Natural killer cell (primary cell): ENCODE results near the gene DGAT2. TPM values are rescaled to one million over a fixed set of nuclear protein-coding genes. Genes with fewer than 3 reads are reported as not detected.

Experiments
- ATAC-seq, 3 donors: fragments of 150-1000 bp in 2 of 3; fragments of 200-7000 bp in 1 of 3; cut with Tn5 transposase; 1 replicate in 1 of 3; 2 replicates in 2 of 3; pipeline ENCODE4 v1.10.0; 2021; ENCODE audit warnings: mild to moderate bottlenecking in 2 of 3, moderate library complexity in 2 of 3
- DNase-seq, 2 donors: peaks; one replicate each; pipeline versions ENCODE4 v3.0.0 to v3.0.0-alpha.2; 2013 to 2021; ENCODE audit warnings: mixed read lengths in 1 of 2
- H3K27ac ChIP-seq: one replicate; pipeline ENCODE4 v1.5.1; 2013; ENCODE audit warnings: mild to moderate bottlenecking, low read length
- H3K27me3 ChIP-seq: one replicate; pipeline ENCODE4 v1.6.1; 2013; ENCODE audit warnings: low read length; ENCODE audit not compliant: control insufficient read depth, insufficient read depth
- H3K36me3 ChIP-seq: one replicate; pipeline ENCODE4 v1.6.1; 2013; ENCODE audit warnings: low read length; ENCODE audit not compliant: control insufficient read depth, insufficient read depth
- H3K4me1 ChIP-seq: one replicate; pipeline ENCODE4 v1.6.1; 2013; ENCODE audit warnings: low read length; ENCODE audit not compliant: control insufficient read depth, insufficient read depth
- H3K4me3 ChIP-seq: one replicate; pipeline ENCODE4 v1.5.1; 2013; ENCODE audit warnings: low read length
- H3K9me3 ChIP-seq: one replicate; pipeline ENCODE4 v1.6.1; 2013; ENCODE audit warnings: low read length; ENCODE audit not compliant: control insufficient read depth, insufficient read depth
- H3K27ac Mint-ChIP-seq, 2 donors: one replicate each; pipeline ENCODE4 v1.8.0; 2022; ENCODE audit warnings: mild to moderate bottlenecking in 2 of 2, mixed read lengths in 2 of 2, moderate library complexity in 1 of 2
- H3K27me3 Mint-ChIP-seq, 2 donors: one replicate each; pipeline ENCODE4 v1.8.0; 2022; ENCODE audit warnings: low read depth in 2 of 2, mixed read lengths in 2 of 2
- H3K36me3 Mint-ChIP-seq: one replicate; pipeline ENCODE4 v1.8.0; 2022; ENCODE audit warnings: mixed read lengths
- H3K4me1 Mint-ChIP-seq, 2 donors: one replicate each; pipeline ENCODE4 v1.8.0; 2022; ENCODE audit warnings: mixed read lengths in 2 of 2
- H3K4me3 Mint-ChIP-seq: one replicate; pipeline ENCODE4 v1.8.0; 2022; ENCODE audit warnings: mild to moderate bottlenecking, moderate library complexity, mixed read lengths
- H3K9me3 Mint-ChIP-seq, 2 donors: one replicate each; pipeline ENCODE4 v1.8.0; 2022; ENCODE audit warnings: mixed read lengths in 2 of 2
- CTCF ChIP-seq: fragments of 200-600 bp; IDR thresholded peaks from one replicate; pipeline ENCODE4 v1.8.0; 2022; ENCODE audit warnings: antibody characterized with exemption
- WGBS: methylation state at CpG from one replicate; pipeline ENCODE4 v1.1.7; 2013; ENCODE audit warnings: missing lambda C conversion rate; ENCODE audit not compliant: insufficient coverage; 5-methylcytosine and 5-hydroxymethylcytosine counted together
- intact Hi-C: fragments of 100-400 bp; cut with micrococcal nuclease; formaldehyde crosslinking; loops from one replicate; pipeline ENCODE4 v1.14.2; 2022
- total RNA-seq, 4 donors: library from RNA; stranded (reverse); fragments of 120-200 nt in 1 of 4; gene quantifications; one replicate each; pipeline versions ENCODE4 v1.2.3 to v1.2.4, GENCODE V29; 2013 to 2022

Gene DGAT2
- total RNA-seq, 3 donors from 2014 or later (not counting 1 experiment from before 2014, with no cell fraction given) = 0.24 to 2.8 (median 0.75) TPM

DNA sequence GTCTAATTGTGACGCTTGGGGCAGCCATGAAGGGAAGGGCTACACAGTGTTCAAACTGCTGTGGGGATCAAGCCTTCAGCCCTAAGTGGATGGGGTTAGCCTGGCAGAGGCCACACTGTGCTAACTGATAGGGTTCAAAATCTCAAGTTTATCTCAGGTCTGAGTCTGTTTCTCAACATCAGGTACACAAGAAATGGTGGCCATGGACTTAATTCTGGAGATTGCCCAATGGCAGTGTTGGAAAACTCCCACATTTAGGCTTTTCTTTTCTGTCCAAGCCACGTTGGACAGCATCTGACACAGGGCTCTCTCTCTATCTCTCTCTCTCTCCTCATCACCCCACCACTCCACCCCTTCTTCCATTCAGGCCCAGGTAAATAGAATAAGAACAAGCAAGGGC, 10.9 kb upstream of the DGAT2 start:
- DNase-seq = no peak
- no peak for ATAC-seq
- H3K4me3 Mint-ChIP-seq = no peak overlapping the region
- peaks cover 6 to 20% of the 10 kb centered on the region in 2 donors for H3K27me3 Mint-ChIP-seq
- H3K27me3 ChIP-seq = no peaks in the 10 kb centered on the region
- no peak overlapping the region for H3K27ac Mint-ChIP-seq
- no peak overlapping the region for H3K4me3 ChIP-seq
- intact Hi-C loops = no loop called here
- no peaks in the 10 kb centered on the region for H3K9me3 Mint-ChIP-seq
- no peaks in the 10 kb centered on the region for H3K4me1 Mint-ChIP-seq
- H3K9me3 ChIP-seq = no peaks in the 10 kb centered on the region
- H3K36me3 ChIP-seq = no peaks in the 10 kb centered on the region
- TF ChIP-seq CTCF = no peak
- no peak overlapping the region for H3K27ac ChIP-seq
- 87% methylated on average over 2 of the region's 2 CpGs for WGBS
- H3K4me1 ChIP-seq = no peaks in the 10 kb centered on the region
- H3K36me3 Mint-ChIP-seq = no peaks in the 10 kb centered on the region

- Histone ChIP-seq H3K27ac (no peak overlapping the region), H3K36me3 (no peaks in the 10 kb centered on the region), H3K4me1 (no peaks in the 10 kb centered on the region), H3K9me3 (no peaks in the 10 kb centered on the region), H3K27me3 (no peaks in the 10 kb centered on the region), H3K4me3 (no peak overlapping the region)
- intact Hi-C loops = no loop called here
- H3K36me3 Mint-ChIP-seq = no peaks in the 10 kb centered on the region
- ATAC-seq (no peak), DNase-seq (no peak)
- no peaks in the 10 kb centered on the region for H3K4me1 Mint-ChIP-seq
- no peak overlapping the region for H3K4me3 Mint-ChIP-seq
- WGBS = 88% methylated on average over 4 of the region's 4 CpGs
- peaks cover 6 to 20% of the 10 kb centered on the region in 2 donors for H3K27me3 Mint-ChIP-seq
- H3K27ac Mint-ChIP-seq = no peak overlapping the region
- no peaks in the 10 kb centered on the region for H3K9me3 Mint-ChIP-seq
- TF ChIP-seq CTCF = no peak
These were observed 8.7 kb upstream of the DGAT2 start for GRCh38 chr11:75759832-75760231.

GRCh38 chr11:75760243-75760642, 8.3 kb upstream of the DGAT2 start:
- no peak for ATAC-seq
- intact Hi-C loops = no loop called here

More at GRCh38 chr11:75760243-75760642, 8.3 kb upstream of the DGAT2 start:
- no peak overlapping the region for H3K4me3 ChIP-seq
- no peaks in the 10 kb centered on the region for H3K27me3 ChIP-seq
- Mint-ChIP-seq H3K9me3 (no peaks in the 10 kb centered on the region), H3K27ac (no peak overlapping the region), H3K4me3 (no peak overlapping the region), H3K36me3 (no peaks in the 10 kb centered on the region), H3K4me1 (no peaks in the 10 kb centered on the region), H3K27me3 (peaks cover 6 to 20% of the 10 kb centered on the region in 2 donors)
- no peak for DNase-seq
- H3K4me1 ChIP-seq = no peaks in the 10 kb centered on the region
- no peak for TF ChIP-seq CTCF
- H3K9me3 ChIP-seq = no peaks in the 10 kb centered on the region
- no peaks in the 10 kb centered on the region for H3K36me3 ChIP-seq
- no peak overlapping the region for H3K27ac ChIP-seq
